GM19099 (cell line): Measurements from ENCODE around the gene AVPI1.

Experiments
- POLR2A ChIP-seq: IDR thresholded peaks from 3 replicates; pipeline ENCODE4 v1.6.1; 2011; ENCODE audit warnings: low read depth; ENCODE audit not compliant: insufficient read length; ENCODE audit errors: extremely low read depth

AVPI1 gene

DNA sequence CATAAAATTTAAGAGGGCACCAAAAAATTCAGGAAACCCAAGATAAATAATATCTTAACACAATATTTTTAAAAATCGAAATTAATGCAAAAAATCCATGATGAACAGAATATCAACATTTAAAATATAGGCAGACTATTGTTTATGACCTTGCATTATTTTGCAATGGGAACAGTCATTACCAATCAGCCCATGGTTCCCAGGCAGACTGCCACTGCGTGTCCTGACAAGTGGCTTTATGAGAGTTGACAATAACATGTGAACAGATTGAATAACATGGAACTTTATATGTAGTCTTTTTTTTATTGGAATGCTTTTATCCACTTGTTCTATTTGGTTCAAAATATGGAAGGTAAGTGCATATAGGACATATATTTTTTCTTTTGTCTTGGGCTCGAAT, 3.1 kb upstream of the AVPI1 start:
- TF ChIP-seq POLR2A, result no peak

DNA sequence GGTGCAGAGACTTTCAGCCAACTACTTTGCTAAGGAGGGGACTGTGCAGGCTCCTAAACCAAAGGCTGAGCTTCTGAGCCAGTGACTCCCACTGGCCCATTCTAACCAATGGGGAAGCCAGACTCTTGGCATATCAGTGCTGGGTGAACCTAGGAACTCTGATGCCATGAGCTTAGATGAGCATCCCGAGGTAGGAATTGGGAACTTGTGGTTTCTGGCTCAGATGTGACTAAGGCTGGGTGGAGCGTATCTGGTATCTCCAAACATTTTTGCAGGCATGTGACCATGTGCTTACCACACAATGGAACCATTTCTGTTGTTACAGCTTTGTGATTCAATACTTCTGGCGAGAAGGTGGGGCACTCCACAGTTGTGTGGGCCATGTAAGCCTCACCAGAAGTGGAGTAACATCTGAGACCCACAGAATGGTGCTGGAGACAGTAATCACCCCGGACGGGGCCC, 2.5 kb upstream of the AVPI1 start:
- no peak for TF ChIP-seq POLR2A

- no peak for TF ChIP-seq POLR2A
Observed at GRCh38 chr10:97687785-97688781, 1.0 kb upstream of the AVPI1 start.

- no peak for TF ChIP-seq POLR2A
Observed at GRCh38 chr10:97686301-97686961, 610 bp downstream of the AVPI1 start.

DNA sequence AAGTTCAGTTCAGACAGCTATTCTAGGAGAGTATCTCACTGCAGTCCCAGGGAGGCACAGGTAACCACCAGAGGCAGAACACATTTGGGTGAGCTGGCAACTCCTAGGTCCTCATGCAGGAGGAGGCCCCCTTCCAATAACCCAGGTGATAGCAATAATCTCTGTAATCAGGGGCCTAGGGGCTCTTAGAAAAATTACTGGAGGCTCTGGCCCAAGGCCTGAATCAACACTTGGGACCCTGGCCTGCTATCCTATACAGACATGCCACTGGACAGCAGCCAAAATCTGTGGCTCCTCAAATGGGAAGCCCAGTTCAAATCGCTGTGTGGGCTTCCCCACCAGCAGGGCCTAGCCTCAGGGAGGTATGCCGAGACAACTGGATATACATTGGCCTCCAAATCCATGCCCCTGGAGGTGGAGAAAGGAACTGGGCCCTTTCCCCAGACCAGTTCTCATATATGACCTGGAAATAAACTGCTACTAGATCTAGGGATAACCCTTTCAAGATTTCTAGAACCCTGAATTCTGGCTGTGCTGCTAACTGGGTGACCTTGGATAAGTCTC, 1.6 kb downstream of the AVPI1 start:
- no peak for TF ChIP-seq POLR2A

DNA sequence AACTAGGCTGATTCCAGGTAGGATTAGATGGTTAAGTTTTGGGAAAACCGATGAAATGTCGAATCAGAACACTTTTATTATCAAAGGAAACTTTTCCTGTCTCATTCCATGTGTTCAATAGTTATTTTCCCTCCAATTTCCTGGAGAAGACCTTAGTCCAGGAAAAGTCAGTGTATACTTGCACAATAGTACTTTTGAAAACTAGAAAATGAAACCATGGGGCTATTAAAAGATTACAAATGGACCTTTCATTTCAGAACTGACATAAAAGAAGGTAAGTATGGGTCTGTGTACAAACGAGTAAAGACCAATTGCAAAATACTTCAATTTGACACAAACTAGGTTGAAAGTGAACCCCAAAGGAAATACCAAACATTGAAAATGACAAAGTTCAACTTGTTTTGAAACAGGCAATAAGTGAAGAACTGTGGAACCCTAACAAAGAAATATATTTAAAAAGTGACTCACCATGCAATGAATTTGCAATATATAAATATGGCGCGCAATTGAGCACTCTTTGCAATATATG, 2.1 kb downstream of the AVPI1 start:
- TF ChIP-seq POLR2A, result no peak

DNA sequence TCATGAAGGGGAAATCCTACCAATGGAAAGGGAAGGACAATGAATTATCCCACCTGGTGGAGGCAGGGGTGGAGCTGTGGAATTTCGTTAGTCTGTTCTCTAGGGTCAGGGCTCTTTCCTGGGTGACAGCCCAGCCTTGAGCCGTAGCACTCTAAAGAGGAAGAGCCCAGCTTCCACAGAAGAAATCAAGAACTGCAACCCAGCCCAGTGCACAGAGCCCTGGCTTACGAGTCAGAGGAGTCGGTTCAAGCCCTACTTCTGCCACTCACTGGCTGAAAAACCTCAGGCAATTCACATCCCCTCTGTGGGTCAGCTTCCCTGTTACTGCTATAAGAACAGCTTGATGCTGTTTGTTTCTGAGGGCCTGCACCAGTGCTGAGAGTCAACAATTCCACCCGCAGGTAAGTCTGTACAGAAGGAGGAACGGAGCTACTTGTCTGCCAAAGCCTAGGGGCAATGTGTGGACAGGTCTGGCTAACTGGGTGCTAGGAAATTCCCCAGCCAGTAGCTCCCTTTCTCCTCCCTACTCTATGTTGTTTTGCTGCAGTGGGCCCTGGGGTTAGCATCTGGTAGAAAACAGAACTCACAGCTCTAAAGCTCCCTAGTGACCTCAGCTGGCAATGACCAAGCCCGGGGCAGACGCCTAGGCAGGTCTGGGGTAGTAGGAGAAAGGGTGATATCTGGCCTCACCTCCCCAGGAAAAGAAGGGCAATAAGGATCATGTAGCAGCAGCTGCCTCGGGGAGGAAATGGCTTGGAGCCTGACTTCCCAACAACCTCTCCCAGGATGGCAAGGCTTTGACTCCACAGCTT, 3.3 kb downstream of the AVPI1 start:
- TF ChIP-seq POLR2A, result no peak

- no peak for TF ChIP-seq POLR2A
Observed at GRCh38 chr10:97682042-97682441, 5.0 kb downstream of the AVPI1 start.

DNA sequence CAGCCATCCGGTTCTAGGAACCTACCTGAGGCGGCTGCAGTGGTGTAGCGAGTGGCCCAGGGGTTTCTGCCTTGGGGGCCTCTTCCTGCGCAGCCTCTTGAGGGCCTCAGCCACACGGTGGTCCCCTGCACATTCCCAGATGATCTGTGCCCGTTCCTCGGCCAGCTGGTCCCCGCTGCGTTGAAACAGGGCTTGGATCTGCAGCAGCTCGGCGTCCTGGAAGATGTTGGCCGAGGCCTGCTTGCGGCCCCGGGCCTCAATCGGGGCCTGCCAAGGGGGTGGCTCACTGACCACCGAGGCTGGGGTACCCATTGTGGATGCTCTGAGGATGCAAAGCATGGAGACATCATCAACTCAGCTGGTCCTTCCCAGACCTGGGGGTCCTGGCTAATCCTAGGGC, 7.4 kb downstream of the AVPI1 start:
- no peak for TF ChIP-seq POLR2A

GRCh38 chr10:97676770-97677581, 10.1 kb downstream of the AVPI1 start:
- no peak for TF ChIP-seq POLR2A

- TF ChIP-seq POLR2A, result no peak
Observed at GRCh38 chr10:97675222-97675621, 11.8 kb downstream of the AVPI1 start.

DNA sequence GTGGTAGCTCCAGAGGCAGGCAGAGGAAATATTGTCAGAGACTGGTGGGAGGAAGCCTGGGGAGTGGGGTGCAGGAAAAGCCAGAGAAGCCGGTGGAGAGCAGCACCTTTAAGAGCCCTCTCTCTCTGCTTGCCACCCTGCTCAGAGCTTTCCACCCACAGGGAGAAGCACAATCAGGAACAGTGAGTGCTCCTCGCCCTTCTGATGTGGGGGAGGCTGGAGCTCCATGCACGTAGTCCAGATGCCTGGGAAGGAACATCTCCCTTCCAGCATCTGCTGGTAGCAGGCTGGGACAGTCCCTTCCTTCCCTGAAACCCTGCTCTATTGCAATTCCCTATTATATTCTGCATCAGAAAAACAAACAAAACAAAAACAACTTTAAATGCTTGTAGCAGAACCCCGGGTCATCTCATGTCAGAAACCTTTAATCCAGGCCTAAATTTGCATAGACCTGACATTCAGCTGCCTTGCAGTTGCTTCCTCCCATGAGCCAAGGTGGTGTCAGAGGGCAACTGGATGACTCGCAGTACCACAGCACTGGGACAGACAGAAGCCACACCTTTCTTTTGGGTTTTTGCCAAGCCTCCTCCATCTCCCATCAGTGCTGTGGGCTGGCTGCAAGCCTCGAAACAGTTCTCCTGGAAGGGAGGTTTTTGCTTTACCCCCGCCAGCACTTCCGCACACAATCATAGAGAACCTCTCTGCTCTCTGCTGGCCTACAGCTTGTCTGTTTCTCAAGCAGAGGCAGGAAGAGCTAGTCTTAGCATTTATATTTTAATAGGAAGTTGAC, 13.1 kb downstream of the AVPI1 start:
- no peak for TF ChIP-seq POLR2A

GRCh38 chr10:97669571-97669970, 17.5 kb downstream of the AVPI1 start:
- no peak for TF ChIP-seq POLR2A
